Breast epithelium (tissue), 4 donors: ENCODE data around the gene ANKS1B. TPM values are rescaled to one million over a fixed set of nuclear protein-coding genes. Genes with fewer than 3 reads are reported as not detected.

Source experiments
- DNase-seq, 2 donors: peaks; one replicate each; pipeline ENCODE4 v3.0.0-alpha.2; 2019; ENCODE audit warnings: low spot score in 2 of 2
- H3K27ac ChIP-seq, 2 donors: fragments of 200-600 bp; sonication (generic) in 1 of 2; one replicate each; pipeline ENCODE4 v1.5.1; 2016 to 2019; ENCODE audit warnings: mild to moderate bottlenecking in 1 of 2
- H3K27me3 ChIP-seq, 2 donors: fragments of 200-600 bp; sonication (generic) in 1 of 2; one replicate each; pipeline versions ENCODE4 v1.5.1 to v1.6.0; 2017 to 2019; ENCODE audit warnings: control low read depth in 1 of 2, mild to moderate bottlenecking in 1 of 2
- H3K36me3 ChIP-seq: fragments of 200-600 bp; one replicate; pipeline ENCODE4 v1.5.1; 2019
- H3K4me1 ChIP-seq, 2 donors: fragments of 200-600 bp; sonication (generic); one replicate each; pipeline ENCODE4 v1.5.1; 2016 to 2019; ENCODE audit warnings: control low read depth in 1 of 2
- H3K4me3 ChIP-seq, 3 donors: fragments of 200-600 bp; sonication (generic); 1 replicate in 2 of 3; 2 replicates in 1 of 3; pipeline ENCODE4 v1.5.1; 2016 to 2019; ENCODE audit warnings: mild to moderate bottlenecking in 3 of 3, moderate library complexity in 2 of 3
- H3K9me3 ChIP-seq, 2 donors: fragments of 200-600 bp; sonication (generic) in 1 of 2; one replicate each; pipeline ENCODE4 v1.5.1; 2016 to 2019; ENCODE audit warnings: control low read depth in 1 of 2
- CTCF ChIP-seq, 3 donors: fragments of 450-650 bp; IDR thresholded peaks; one replicate each; pipeline ENCODE4 v1.5.1; 2016 to 2017; ENCODE audit warnings: antibody characterized with exemption in 3 of 3, mild to moderate bottlenecking in 3 of 3, moderate library complexity in 3 of 3
- POLR2A ChIP-seq: fragments of 450-650 bp; IDR thresholded peaks from one replicate; pipeline ENCODE4 v1.6.1; 2016; ENCODE audit warnings: antibody characterized with exemption, mild to moderate bottlenecking, moderate library complexity
- POLR2AphosphoS5 ChIP-seq, 3 donors: sonication (generic); formaldehyde crosslinking; IDR thresholded peaks; one replicate each; pipeline ENCODE4 v1.6.1; 2017; ENCODE audit warnings: antibody characterized with exemption in 3 of 3
- intact Hi-C: fragments of 100-400 bp; cut with DNase I; formaldehyde crosslinking; loops from one replicate; pipeline ENCODE4 v1.15.1; 2023; ENCODE audit warnings: low total_unique reads
- total RNA-seq, 3 donors: library from RNA; depleted of rRNA; stranded (reverse); fragments of >200 nt; gene quantifications; one replicate each; pipeline ENCODE4 v1.1.0, GENCODE V29; 2016

Gene ANKS1B
- total RNA-seq, 3 donors from 2014 or later = 16.6 to 115 (median 32.4) TPM

GRCh38 chr12:98885778-98886177 is 1099.0 kb downstream of the ANKS1B start:
- Histone ChIP-seq H3K4me3 (no peak overlapping the region), H3K27me3 (no peaks in the 10 kb centered on the region), H3K27ac (no peak overlapping the region), H3K36me3 (no peaks in the 10 kb centered on the region), H3K9me3 (no peaks in the 10 kb centered on the region), H3K4me1 (no peaks in the 10 kb centered on the region)
- TF ChIP-seq POLR2AphosphoS5 (IDR thresholded peaks at IDR 0.05) (no peak), POLR2A (no peak)
- DNase-seq = no peak
- intact Hi-C loops = no loop called here

- intact Hi-C loops = no loop called here
- Histone ChIP-seq H3K4me3 (no peak overlapping the region), H3K27ac (no peak overlapping the region), H3K4me1 (no peaks in the 10 kb centered on the region), H3K9me3 (no peaks in the 10 kb centered on the region), H3K27me3 (no peaks in the 10 kb centered on the region), H3K36me3 (no peaks in the 10 kb centered on the region)
- no peak for TF ChIP-seq POLR2AphosphoS5 (IDR thresholded peaks at IDR 0.05)
- TF ChIP-seq CTCF (IDR thresholded peaks at IDR 0.05) = no peak
- TF ChIP-seq POLR2A = no peak
- no peak for DNase-seq
Measured at GRCh38 chr12:98883231-98883630, 1101.5 kb downstream of the ANKS1B start.

GRCh38 chr12:98882526-98882925 is 1102.2 kb downstream of the ANKS1B start:
- intact Hi-C loops = no loop called here
- no peaks in the 10 kb centered on the region for H3K9me3 ChIP-seq

GRCh38 chr12:98873776-98874175 is 1111.0 kb downstream of the ANKS1B start:
- H3K9me3 ChIP-seq = no peaks in the 10 kb centered on the region
- no peaks in the 10 kb centered on the region for H3K4me1 ChIP-seq
- no peak for DNase-seq
- no peaks in the 10 kb centered on the region for H3K27me3 ChIP-seq
- intact Hi-C loops = no loop called here
- no peak overlapping the region for H3K4me3 ChIP-seq
- no peak for TF ChIP-seq POLR2A
- no peak for TF ChIP-seq CTCF (IDR thresholded peaks at IDR 0.05)
- no peak for TF ChIP-seq POLR2AphosphoS5 (IDR thresholded peaks at IDR 0.05)
- H3K27ac ChIP-seq = no peak overlapping the region
- H3K36me3 ChIP-seq = no peaks in the 10 kb centered on the region

More at GRCh38 chr12:98882526-98882925, 1102.2 kb downstream of the ANKS1B start:
- no peak for DNase-seq
- H3K4me1 ChIP-seq = no peaks in the 10 kb centered on the region
- H3K4me3 ChIP-seq = no peak overlapping the region
- no peaks in the 10 kb centered on the region for H3K36me3 ChIP-seq
- no peak for TF ChIP-seq POLR2AphosphoS5 (IDR thresholded peaks at IDR 0.05)
- TF ChIP-seq POLR2A = no peak
- TF ChIP-seq CTCF (IDR thresholded peaks at IDR 0.05) = no peak
- no peak overlapping the region for H3K27ac ChIP-seq
- no peaks in the 10 kb centered on the region for H3K27me3 ChIP-seq

GRCh38 chr12:98870504-98870903 is 1114.2 kb downstream of the ANKS1B start:
- Histone ChIP-seq H3K36me3 (no peaks in the 10 kb centered on the region), H3K9me3 (no peaks in the 10 kb centered on the region), H3K27me3 (no peaks in the 10 kb centered on the region), H3K4me3 (no peak overlapping the region), H3K4me1 (no peaks in the 10 kb centered on the region), H3K27ac (no peak overlapping the region)
- intact Hi-C loops = no loop called here
- TF ChIP-seq CTCF (IDR thresholded peaks at IDR 0.05) = no peak
- no peak for DNase-seq

GRCh38 chr12:98869886-98870503 is 1114.7 kb downstream of the ANKS1B start:
- DNase-seq = no peak
- Histone ChIP-seq H3K36me3 (no peaks in the 10 kb centered on the region), H3K4me1 (no peaks in the 10 kb centered on the region), H3K9me3 (no peaks in the 10 kb centered on the region), H3K4me3 (no peak overlapping the region), H3K27ac (no peak overlapping the region), H3K27me3 (no peaks in the 10 kb centered on the region)
- no peak for TF ChIP-seq CTCF (IDR thresholded peaks at IDR 0.05)
- TF ChIP-seq POLR2A = no peak
- TF ChIP-seq POLR2AphosphoS5 (IDR thresholded peaks at IDR 0.05) = no peak
- intact Hi-C loops = no loop called here
